ENCODE results near the gene CHAT.

The CHAT gene

GRCh38 chr10:49631975-49632374, 18.1 kb downstream of the CHAT start:
- no peak for DNase-seq

GRCh38 chr10:49632406-49633317, 18.8 kb downstream of the CHAT start:
- DNase-seq, result no peak

GRCh38 chr10:49633327-49634068, 19.7 kb downstream of the CHAT start:
- no peak for DNase-seq

GRCh38 chr10:49634069-49634660, 20.3 kb downstream of the CHAT start:
- DNase-seq, result no peak

GRCh38 chr10:49642311-49642710, 28.5 kb downstream of the CHAT start:
- DNase-seq, result no peak

GRCh38 chr10:49643241-49644034, 29.6 kb downstream of the CHAT start:
- no peak for DNase-seq

- no peak for DNase-seq
Observed at GRCh38 chr10:49644035-49644646, 30.3 kb downstream of the CHAT start.

GRCh38 chr10:49645417-49645816, 31.6 kb downstream of the CHAT start:
- DNase-seq, result no peak

GRCh38 chr10:49645871-49646870, 32.3 kb downstream of the CHAT start:
- no peak for DNase-seq

GRCh38 chr10:49647554-49647953, 33.7 kb downstream of the CHAT start:
- no peak for DNase-seq

GRCh38 chr10:49647985-49648795, 34.4 kb downstream of the CHAT start:
- no peak for DNase-seq

- DNase-seq, result no peak
Observed at GRCh38 chr10:49649294-49649693, 35.5 kb downstream of the CHAT start.

GRCh38 chr10:49649936-49650723, 36.3 kb downstream of the CHAT start:
- DNase-seq, result no peak

GRCh38 chr10:49650724-49651034, 36.8 kb downstream of the CHAT start:
- DNase-seq, result no peak

- no peak for DNase-seq
Observed at GRCh38 chr10:49651039-49651835, 37.4 kb downstream of the CHAT start.

- DNase-seq, result no peak
Observed at GRCh38 chr10:49651917-49652316, 38.1 kb downstream of the CHAT start.

- DNase-seq, result no peak
Observed at GRCh38 chr10:49652421-49653272, 38.8 kb downstream of the CHAT start.
